K562 (cell line): Measurements from ENCODE around the gene C22orf39. TPM values are rescaled to one million over a fixed set of nuclear protein-coding genes. Genes with fewer than 3 reads are reported as not detected.
A peak's percentile ranks its signal among the peaks of the same experiment; 100 is the strongest.

Experiments
- CCAR2 ChIP-seq: fragments of 200-400 bp; formaldehyde crosslinking; IDR thresholded peaks from 2 replicates; pipeline ENCODE4 v1.6.1; 2017; ENCODE audit warnings: mild to moderate bottlenecking, low read depth, low read length
- CHD7 ChIP-seq: fragments of 200-600 bp; sonication (generic); IDR thresholded peaks from one replicate; pipeline ENCODE4 v1.6.1; 2012; ENCODE audit warnings: mild to moderate bottlenecking, low read depth, low read length, inconsistent platforms
- CREB5 ChIP-seq: fragments of 250-450 bp; sonication (Bioruptor Pico); IDR thresholded peaks from 2 replicates; pipeline ENCODE4 v1.5.0; 2020; ENCODE audit warnings: mild to moderate bottlenecking
- ETS2 ChIP-seq: IDR thresholded peaks from 2 replicates; pipeline ENCODE4 v1.6.1; 2016; ENCODE audit warnings: borderline replicate concordance, missing genetic modification characterization, mild to moderate bottlenecking, moderate library complexity, missing compliant biosample characterization; ENCODE audit not compliant: poor library complexity, severe bottlenecking
- ILF3 ChIP-seq: fragments of 450-650 bp; IDR thresholded peaks from 2 replicates; pipeline ENCODE4 v1.6.1; 2018; ENCODE audit warnings: antibody characterized with exemption, mild to moderate bottlenecking, moderate library complexity, borderline replicate concordance
- NFATC3 ChIP-seq: fragments of 450-650 bp; IDR thresholded peaks from 2 replicates; pipeline ENCODE4 v1.6.1; 2017; ENCODE audit warnings: mild to moderate bottlenecking
- NFIC ChIP-seq: fragments of 450-650 bp; IDR thresholded peaks from 2 replicates; pipeline ENCODE4 v1.6.1; 2017; ENCODE audit warnings: mild to moderate bottlenecking, inconsistent platforms
- NFXL1 ChIP-seq: fragments of 450-650 bp; formaldehyde crosslinking; IDR thresholded peaks from 2 replicates; pipeline ENCODE4 v1.4.0; 2021; ENCODE audit warnings: mild to moderate bottlenecking
- POLR2AphosphoS5 ChIP-seq: IDR thresholded peaks from 2 replicates; pipeline ENCODE4 v1.6.1; 2011; ENCODE audit warnings: mild to moderate bottlenecking, low read depth, low read length, moderate library complexity; ENCODE audit not compliant: control insufficient read depth, insufficient read depth
- SMAD4 ChIP-seq: fragments of 250-450 bp; sonication (Bioruptor Pico); conservative IDR thresholded peaks from 2 replicates; pipeline ENCODE4 v1.8.0; 2021; ENCODE audit warnings: inconsistent platforms, mild to moderate bottlenecking, moderate library complexity
- SMC3 ChIP-seq: conservative IDR thresholded peaks from 2 replicates; pipeline ENCODE4 v1.6.1; 2011; ENCODE audit warnings: low read depth, low read length, improper control_type of control experiment; ENCODE audit not compliant: insufficient read depth
- ZBTB17 ChIP-seq: fragments of 450-650 bp; formaldehyde crosslinking; IDR thresholded peaks from 2 replicates; pipeline ENCODE4 v1.4.0; 2020; ENCODE audit warnings: mild to moderate bottlenecking
- ZNF511 ChIP-seq: sonication (generic); formaldehyde crosslinking; IDR thresholded peaks from 2 replicates; pipeline ENCODE4 v1.8.0; 2022; ENCODE audit warnings: mild to moderate bottlenecking, missing genetic modification reagents
- ZNF699 ChIP-seq: fragments of 250-450 bp; sonication (Bioruptor Pico); IDR thresholded peaks from 2 replicates; pipeline ENCODE4 v1.8.0; 2021; ENCODE audit warnings: mild to moderate bottlenecking, moderate library complexity; ENCODE audit not compliant: insufficient replicate concordance
- ZNF764 ChIP-seq: fragments of 250-450 bp; sonication (Bioruptor Pico); IDR thresholded peaks from 2 replicates; pipeline ENCODE4 v1.4.0; 2020; ENCODE audit warnings: low read depth, mild to moderate bottlenecking, moderate library complexity
- polyA plus RNA-seq, 8 experiments: library from polyadenylated mRNA; depleted of rRNA in 4 of 8; stranded (reverse) in 5 of 8; unstranded in 3 of 8; fragments of >200 nt; fragmentation: Nextera tagmentation in 2 of 8; fragmentation: Illumina TruSeq in 1 of 8; extraction: Ambion mirVana in 2 of 8; extraction: Trizol in 1 of 8; gene quantifications; 2 replicates each; pipeline versions ENCODE4 v1.2.1 to v1.2.3, GENCODE V29; 2011 to 2014; ENCODE audit warnings: inconsistent platforms in 1 of 8, missing spikeins in 1 of 8
- total RNA-seq, 7 experiments: library from RNA; depleted of rRNA in 6 of 7; stranded (reverse); fragments of >200 nt in 6 of 7; fragmentation: Illumina TruSeq in 2 of 7; extraction: Trizol in 2 of 7; gene quantifications; 2 replicates each; pipeline versions ENCODE4 v1.2.1 to v1.2.3, GENCODE V29; 2011 to 2021; ENCODE audit warnings: low replicate concordance in 1 of 7

C22orf39 gene
- total and polyA plus RNA-seq, 9 of the 15 experiments (the other 6 are each of a cell fraction or from before 2014, with no cell fraction given) = 20.4 to 139 (median 66.8) TPM

- no peak for TF ChIP-seq ILF3
- no peak for TF ChIP-seq ZNF699 (CRISPR knock-in tag)
- no peak for TF ChIP-seq ZNF511 (CRISPR knock-in tag)
- TF ChIP-seq CREB5 (CRISPR knock-in tag) = no peak
- TF ChIP-seq CHD7 = peak; percentile 59
- 0 out of 2 replicates have a peak, but pooled peaks have one; percentile 24 for TF ChIP-seq SMC3
- peak; percentile 80; the same call in 1 of the 2 replicates for TF ChIP-seq ZNF764 (CRISPR knock-in tag)
- peak; percentile 80 for TF ChIP-seq ZBTB17
- TF ChIP-seq CCAR2 = no peak
- TF ChIP-seq NFXL1 = peak; percentile 84; the same call in 1 of the 2 replicates
- TF ChIP-seq NFIC = no peak
- TF ChIP-seq NFATC3 = 0 out of 2 replicates have a peak, but pooled peaks have one; percentile 45
- TF ChIP-seq ETS2 (tag) = no peak
- no peak for TF ChIP-seq POLR2AphosphoS5
- TF ChIP-seq SMAD4 = no peak
Measured at GRCh38 chr22:19448076-19448607, 631 bp upstream of the C22orf39 start (continued).
